Measurements from ENCODE around the gene RNF123.

DNA sequence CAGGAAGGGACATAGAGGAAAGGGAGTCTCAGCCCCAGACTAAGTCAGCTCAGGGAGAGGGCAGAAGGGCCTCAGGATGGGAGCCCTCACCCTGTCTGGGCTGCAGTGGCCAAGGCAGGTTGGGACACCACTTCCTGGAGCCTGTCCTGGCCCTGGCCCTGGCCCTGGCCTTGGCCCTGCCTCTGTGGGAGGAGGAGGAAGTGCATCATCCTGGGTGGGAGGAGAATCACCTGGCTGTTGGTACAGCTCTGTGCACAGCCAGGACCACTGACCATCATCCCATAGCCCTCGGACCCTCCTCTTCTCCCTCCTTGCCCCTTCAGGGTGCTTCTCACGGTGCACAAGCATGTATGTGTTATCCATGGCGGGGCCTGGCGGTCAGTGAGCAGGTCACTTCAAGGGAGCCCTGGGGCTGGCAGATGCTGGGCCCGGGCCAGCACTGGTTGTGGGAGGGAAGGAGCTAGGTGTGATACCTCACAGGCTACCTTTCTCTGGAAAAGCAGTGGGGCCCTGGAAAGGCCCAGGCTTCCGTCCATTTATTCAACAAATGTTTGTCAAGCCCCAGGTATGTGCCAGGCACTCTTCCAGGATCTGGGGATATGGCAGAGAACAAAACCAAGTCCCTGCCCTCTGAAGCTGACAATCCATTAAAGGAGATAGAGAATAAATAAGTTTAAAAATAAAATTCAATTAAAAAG, 23.4 kb upstream of the RNF123 start:
- TF ChIP-seq, protein P1, sequence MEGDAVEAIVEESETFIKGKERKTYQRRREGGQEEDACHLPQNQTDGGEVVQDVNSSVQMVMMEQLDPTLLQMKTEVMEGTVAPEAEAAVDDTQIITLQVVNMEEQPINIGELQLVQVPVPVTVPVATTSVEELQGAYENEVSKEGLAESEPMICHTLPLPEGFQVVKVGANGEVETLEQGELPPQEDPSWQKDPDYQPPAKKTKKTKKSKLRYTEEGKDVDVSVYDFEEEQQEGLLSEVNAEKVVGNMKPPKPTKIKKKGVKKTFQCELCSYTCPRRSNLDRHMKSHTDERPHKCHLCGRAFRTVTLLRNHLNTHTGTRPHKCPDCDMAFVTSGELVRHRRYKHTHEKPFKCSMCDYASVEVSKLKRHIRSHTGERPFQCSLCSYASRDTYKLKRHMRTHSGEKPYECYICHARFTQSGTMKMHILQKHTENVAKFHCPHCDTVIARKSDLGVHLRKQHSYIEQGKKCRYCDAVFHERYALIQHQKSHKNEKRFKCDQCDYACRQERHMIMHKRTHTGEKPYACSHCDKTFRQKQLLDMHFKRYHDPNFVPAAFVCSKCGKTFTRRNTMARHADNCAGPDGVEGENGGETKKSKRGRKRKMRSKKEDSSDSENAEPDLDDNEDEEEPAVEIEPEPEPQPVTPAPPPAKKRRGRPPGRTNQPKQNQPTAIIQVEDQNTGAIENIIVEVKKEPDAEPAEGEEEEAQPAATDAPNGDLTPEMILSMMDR (IDR thresholded peaks at IDR 0.05), result no peak
- TF ChIP-seq POLR2A (IDR thresholded peaks at IDR 0.05; ENCODE audit: low read depth) (no peak), EP300 (IDR thresholded peaks at IDR 0.05) (no peak)

Measured in esophagus muscularis mucosa (tissue), 4 donors.